H1 (cell line): ENCODE measurements around the gene GRID1. TPM values are rescaled to one million over a fixed set of nuclear protein-coding genes. Genes with fewer than 3 reads are reported as not detected.

Source experiments
- CTCF ChIA-PET: fragments of 300-600 bp; sonication (Branson Sonifier 250); formaldehyde crosslinking; loops from one replicate; lab custom pipeline; 2021; ENCODE audit not compliant: partially characterized antibody; lab: Charles Lee
- POLR2A ChIA-PET: fragments of 300-600 bp; sonication (Branson Sonifier 250); formaldehyde crosslinking; loops from one replicate; lab custom pipeline; 2021; ENCODE audit warnings: inconsistent platforms; ENCODE audit not compliant: partially characterized antibody; lab: Charles Lee
- DNase-seq, 2 experiments: peaks; one replicate each; pipeline versions ENCODE4 v3.0.0 to v3.0.0-alpha.2; 2010 to 2022; ENCODE audit warnings: low spot score in 2 of 2, low read depth in 1 of 2, mixed read lengths in 1 of 2
- FAIRE-seq: peaks from 2 replicates; lab custom pipeline; 2011; peaks lifted over from hg19 to GRCh38; lab: Jason Lieb, UNC
- H2AFZ ChIP-seq: 2 replicates; pipeline ENCODE4 v1.8.1; 2012; ENCODE audit warnings: low read length, inconsistent platforms
- H2AK5ac ChIP-seq: 2 replicates; pipeline ENCODE4 v1.6.1; 2013; ENCODE audit warnings: low read depth, low read length
- H2BK120ac ChIP-seq: replicated peaks from 2 replicates; pipeline ENCODE3; 2013; ENCODE audit warnings: low read depth, low read length, inconsistent platforms
- H2BK12ac ChIP-seq: 2 replicates; pipeline ENCODE4 v1.6.1; 2013; ENCODE audit warnings: low read depth, low read length
- H2BK15ac ChIP-seq: 2 replicates; pipeline ENCODE4 v1.6.1; 2013; ENCODE audit warnings: low read length
- H2BK20ac ChIP-seq: 2 replicates; pipeline ENCODE4 v1.6.1; 2013; ENCODE audit warnings: low read length
- H2BK5ac ChIP-seq: 2 replicates; pipeline ENCODE4 v1.6.1; 2013; ENCODE audit warnings: low read depth, low read length
- H3K14ac ChIP-seq: 2 replicates; pipeline ENCODE4 v1.6.1; 2013; ENCODE audit warnings: inconsistent platforms; ENCODE audit not compliant: insufficient read length
- H3K18ac ChIP-seq: 2 replicates; pipeline ENCODE4 v1.6.1; 2013; ENCODE audit warnings: low read length; ENCODE audit errors: extremely low read depth
- H3K23ac ChIP-seq: 2 replicates; pipeline ENCODE4 v1.6.1; 2013; ENCODE audit warnings: inconsistent platforms; ENCODE audit not compliant: insufficient read length
- H3K23me2 ChIP-seq: 2 replicates; pipeline ENCODE4 v1.6.1; 2013; ENCODE audit warnings: low read depth, low read length
- H3K27ac ChIP-seq: 2 replicates; pipeline ENCODE4 v1.6.1; 2011; ENCODE audit warnings: low read depth, low read length, inconsistent platforms
- H3K27me3 ChIP-seq, 4 experiments: replicated peaks in 1 of 4; 1 replicate in 1 of 4; 2 replicates in 3 of 4; pipeline versions ENCODE4 v1.6.1 to v1.8.1; 2011 to 2013; ENCODE audit warnings: low read length in 3 of 4, mild to moderate bottlenecking in 3 of 4, inconsistent platforms in 2 of 4, mixed read lengths in 2 of 4, moderate library complexity in 1 of 4; ENCODE audit not compliant: control insufficient read depth in 3 of 4, insufficient read depth in 3 of 4; ENCODE audit errors: extremely low read depth in 1 of 4
- H3K36me3 ChIP-seq, 4 experiments: 2 replicates each; pipeline versions ENCODE4 v1.6.1 to v1.8.1; 2011 to 2013; ENCODE audit warnings: mild to moderate bottlenecking in 4 of 4, low read length in 3 of 4, moderate library complexity in 2 of 4, control low read depth in 1 of 4, inconsistent platforms in 1 of 4; ENCODE audit not compliant: insufficient read depth in 4 of 4, control insufficient read depth in 2 of 4
- H3K4ac ChIP-seq: replicated peaks from 2 replicates; pipeline ENCODE3; 2013; ENCODE audit warnings: low read length, low read depth, mixed read lengths, inconsistent platforms; ENCODE audit not compliant: insufficient read length
- H3K4me1 ChIP-seq, 4 experiments: replicated peaks in 1 of 4; 1 replicate in 1 of 4; 2 replicates in 3 of 4; pipeline versions ENCODE4 v1.6.1 to v1.8.1; 2011 to 2013; ENCODE audit warnings: low read length in 3 of 4, inconsistent platforms in 2 of 4, mixed read lengths in 1 of 4; ENCODE audit not compliant: insufficient read depth in 4 of 4, control insufficient read depth in 3 of 4
- H3K4me2 ChIP-seq, 2 experiments: 2 replicates each; pipeline versions ENCODE4 v1.6.1 to v1.8.1; 2011 to 2013; ENCODE audit warnings: low read depth in 2 of 2, low read length in 2 of 2, control low read depth in 1 of 2, inconsistent platforms in 1 of 2, mild to moderate bottlenecking in 1 of 2; ENCODE audit not compliant: insufficient read depth in 1 of 2
- H3K4me3 ChIP-seq, 4 experiments: fragments of 200-600, 300-600 bp in 1 of 4; sonication (generic), shearing (Covaris generic), sonication (Bioruptor Twin) in 1 of 4; 2 replicates each; pipeline versions ENCODE4 v1.5.1 to v1.8.1; 2011 to 2016; ENCODE audit warnings: low read length in 4 of 4, low read depth in 3 of 4, control low read depth in 2 of 4, inconsistent platforms in 2 of 4, mild to moderate bottlenecking in 2 of 4, mixed read lengths in 1 of 4, moderate library complexity in 1 of 4; ENCODE audit not compliant: insufficient read depth in 2 of 4; ENCODE audit errors: extremely low read depth in 1 of 4
- H3K56ac ChIP-seq: replicated peaks from 2 replicates; pipeline ENCODE3; 2013; ENCODE audit warnings: low read depth, mild to moderate bottlenecking, mixed read lengths, low read length, inconsistent platforms; ENCODE audit not compliant: insufficient read length
- H3K79me1 ChIP-seq: 2 replicates; pipeline ENCODE4 v1.6.1; 2013; ENCODE audit warnings: low read depth, low read length, control low read depth
- H3K79me2 ChIP-seq, 2 experiments: 2 replicates each; pipeline versions ENCODE4 v1.6.1 to v1.8.1; 2012 to 2013; ENCODE audit warnings: low read length in 2 of 2, mild to moderate bottlenecking in 2 of 2, inconsistent platforms in 1 of 2; ENCODE audit not compliant: insufficient read depth in 2 of 2, control insufficient read depth in 1 of 2
- H3K9ac ChIP-seq, 4 experiments: replicated peaks in 1 of 4; 1 replicate in 1 of 4; 2 replicates in 3 of 4; pipeline versions ENCODE4 v1.6.1 to v1.8.1; 2011 to 2013; ENCODE audit warnings: low read depth in 3 of 4, low read length in 3 of 4, control low read depth in 2 of 4, mild to moderate bottlenecking in 2 of 4, moderate library complexity in 2 of 4, inconsistent platforms in 1 of 4; ENCODE audit errors: extremely low read depth in 1 of 4
- H3K9me3 ChIP-seq, 2 experiments: 2 replicates each; pipeline versions ENCODE4 v1.6.1 to v1.8.1; 2012 to 2013; ENCODE audit warnings: mild to moderate bottlenecking in 2 of 2, moderate library complexity in 2 of 2, control low read depth in 1 of 2, inconsistent platforms in 1 of 2, low read depth in 1 of 2, low read length in 1 of 2, mixed read lengths in 1 of 2; ENCODE audit not compliant: insufficient read depth in 2 of 2
- H4K20me1 ChIP-seq, 2 experiments: replicated peaks in 1 of 2; 2 replicates each; pipeline versions ENCODE3 to v1.8.1; 2011 to 2013; ENCODE audit warnings: inconsistent platforms in 2 of 2, low read length in 2 of 2, mild to moderate bottlenecking in 1 of 2; ENCODE audit not compliant: insufficient read depth in 2 of 2, control insufficient read depth in 1 of 2
- H4K5ac ChIP-seq: 2 replicates; pipeline ENCODE4 v1.6.1; 2013; ENCODE audit warnings: low read length, low read depth, mixed read lengths, inconsistent platforms; ENCODE audit not compliant: insufficient read length
- H4K8ac ChIP-seq: 2 replicates; pipeline ENCODE4 v1.8.0; 2013; ENCODE audit warnings: mild to moderate bottlenecking, moderate library complexity, low read length, inconsistent platforms; ENCODE audit not compliant: insufficient read depth; ENCODE audit errors: extremely low read depth
- H4K91ac ChIP-seq: replicated peaks from 2 replicates; pipeline ENCODE3; 2013; ENCODE audit warnings: low read length, mixed read lengths, inconsistent platforms; ENCODE audit not compliant: insufficient read length
- CBX5 ChIP-seq: fragments of 300-800, 300-1000 bp; sonication (generic); IDR thresholded peaks from 2 replicates; pipeline ENCODE4 v1.7.1; 2016; ENCODE audit warnings: antibody characterized with exemption, low read length, low read depth
- CHD2 ChIP-seq: IDR thresholded peaks from 2 replicates; pipeline ENCODE4 v1.6.1; 2012; ENCODE audit warnings: low read length, improper control_type of control experiment
- EGR1 ChIP-seq: IDR thresholded peaks from 2 replicates; pipeline ENCODE4 v1.6.1; 2011; ENCODE audit warnings: low read depth, low read length, borderline replicate concordance
- EP300 ChIP-seq, 2 experiments: IDR thresholded peaks; 1 replicate in 1 of 2; 2 replicates in 1 of 2; pipeline ENCODE4 v1.6.1; 2011 to 2012; ENCODE audit warnings: low read depth in 2 of 2, low read length in 2 of 2, mild to moderate bottlenecking in 2 of 2, borderline replicate concordance in 1 of 2, inconsistent platforms in 1 of 2, moderate library complexity in 1 of 2
- HDAC2 ChIP-seq, 2 experiments: fragments of 300-600 bp in 1 of 2; sonication (generic) in 1 of 2; IDR thresholded peaks; 2 replicates each; pipeline ENCODE4 v1.6.1; 2011 to 2012; ENCODE audit warnings: low read depth in 2 of 2, low read length in 2 of 2, mild to moderate bottlenecking in 2 of 2, moderate library complexity in 2 of 2, borderline replicate concordance in 1 of 2, inconsistent platforms in 1 of 2
- KDM4A ChIP-seq: IDR thresholded peaks from one replicate; pipeline ENCODE4 v1.7.1; 2012; ENCODE audit warnings: low read depth, mild to moderate bottlenecking, moderate library complexity, low read length, inconsistent platforms; ENCODE audit not compliant: severe bottlenecking
- NANOG ChIP-seq: IDR thresholded peaks from 2 replicates; pipeline ENCODE4 v1.6.1; 2011; ENCODE audit warnings: low read length, low read depth, mild to moderate bottlenecking, inconsistent platforms; ENCODE audit not compliant: insufficient read depth, poor library complexity, severe bottlenecking
- POU5F1 ChIP-seq: IDR thresholded peaks from 2 replicates; pipeline ENCODE4 v1.6.1; 2011; ENCODE audit warnings: low read depth, mild to moderate bottlenecking, low read length, moderate library complexity
- RXRA ChIP-seq: IDR thresholded peaks from 2 replicates; pipeline ENCODE4 v1.6.1; 2011; ENCODE audit warnings: low read depth, mild to moderate bottlenecking, low read length, moderate library complexity; ENCODE audit not compliant: insufficient read depth
- SRF ChIP-seq: IDR thresholded peaks from 2 replicates; pipeline ENCODE4 v1.6.1; 2011; ENCODE audit warnings: mild to moderate bottlenecking, low read depth, low read length, moderate library complexity
- WGBS, 2 experiments: shearing (Covaris generic) in 1 of 2; methylation state at CpG; one replicate each; pipeline versions ENCODE4 v1.1.6 to v1.1.7; 2013 to 2015; ENCODE audit warnings: low lambda C conversion rate in 2 of 2, mixed read lengths in 2 of 2, inconsistent platforms in 1 of 2, low coverage in 1 of 2, missing lambda C conversion rate in 1 of 2; ENCODE audit not compliant: insufficient replicate concordance in 2 of 2, insufficient coverage in 1 of 2, insufficient read length in 1 of 2; ENCODE audit errors: extremely low coverage in 1 of 2, missing lambda C conversion rate in 1 of 2; 5-methylcytosine and 5-hydroxymethylcytosine counted together
- polyA plus RNA-seq, 7 experiments: library from polyadenylated mRNA; depleted of rRNA in 3 of 7; stranded (reverse) in 5 of 7; unstranded in 2 of 7; fragments of >200 nt in 5 of 7; fragments of 200-250 nt in 2 of 7; gene quantifications; 1 replicate in 5 of 7; 2 replicates in 1 of 7; 4 replicates in 1 of 7; pipeline versions ENCODE4 v1.2.1 to v1.2.3, GENCODE V29; 2011 to 2013; ENCODE audit warnings: missing spikeins in 2 of 7, mixed read lengths in 2 of 7
- total RNA-seq: library from RNA; stranded (reverse); fragmentation: NEBNext Ultra II Directional; extraction: Animal tissue kit (Norgen Biotek cat#: 25700); gene quantifications from 2 replicates; pipeline ENCODE4 v1.2.1, GENCODE V29; 2021

Gene GRID1
- total and polyA plus RNA-seq, 2 of the 8 experiments (the other 6 are each of a cell fraction or from before 2014, with no cell fraction given) = 0.22 to 0.30 TPM

GRCh38 chr10:86153751-86154150, 212.8 kb downstream of the GRID1 start:
- no peak overlapping the region for H2BK12ac ChIP-seq
- no peak overlapping the region for H2AFZ ChIP-seq
- H2BK120ac ChIP-seq = no peak overlapping the region
- no peak overlapping the region for H4K8ac ChIP-seq
- no peak overlapping the region for H3K4ac ChIP-seq
- H3K27ac ChIP-seq = no peak overlapping the region
- POLR2A ChIA-PET = no interaction called here
- peaks cover 0 to 2% (median 0%) of the 10 kb centered on the region in 4 experiments; a peak in 3 of 7 replicates for H3K4me1 ChIP-seq
- H2BK5ac ChIP-seq = no peak overlapping the region
- H3K79me1 ChIP-seq = no peaks in the 10 kb centered on the region
- H2BK20ac ChIP-seq = no peak overlapping the region
- no peak overlapping the region for H3K23ac ChIP-seq
- no peak overlapping the region for H3K4me2 ChIP-seq
- no peaks in the 10 kb centered on the region for H3K27me3 ChIP-seq
- no peak for DNase-seq
- H3K23me2 ChIP-seq = no peaks in the 10 kb centered on the region
- no peak for FAIRE-seq
- H3K36me3 ChIP-seq = no peaks in the 10 kb centered on the region
- no peak overlapping the region for H3K9ac ChIP-seq
- no peak overlapping the region for H3K56ac ChIP-seq
- no peaks in the 10 kb centered on the region for H4K20me1 ChIP-seq
- no peak overlapping the region for H3K18ac ChIP-seq
- H3K4me3 ChIP-seq = no peak overlapping the region
- no peak overlapping the region for H3K14ac ChIP-seq
- no peak overlapping the region for H2AK5ac ChIP-seq
- H3K79me2 ChIP-seq = no peaks in the 10 kb centered on the region
- 92% methylated on average over 9 of the region's 9 CpGs; no CpG with 5 or more reads in 1 of the 2 experiments for WGBS, 2 experiments
- H3K9me3 ChIP-seq = no peaks in the 10 kb centered on the region
- H4K5ac ChIP-seq = no peak overlapping the region
- CTCF ChIA-PET = interaction anchor here (1.6 kb wide), 1 partner anchor 15 kb away, joined by 5 read pairs; no protein-coding TSS in a partner anchor
- no peak overlapping the region for H2BK15ac ChIP-seq
- TF ChIP-seq SRF (no peak), KDM4A (no peak), POU5F1 (no peak), CHD2 (no peak), EP300 (IDR thresholded peaks at IDR 0.05; ENCODE audit: borderline replicate concordance in 1 of 2, low read depth in 2 of 2, low read length in 2 of 2) (no peak), NANOG (no peak), CBX5 (no peak), RXRA (no peak), EGR1 (no peak), HDAC2 (IDR thresholded peaks at IDR 0.05; ENCODE audit: borderline replicate concordance in 1 of 2, low read depth in 2 of 2, low read length in 2 of 2) (no peak)
- H4K91ac ChIP-seq = no peak overlapping the region
